GM19099 (cell line): ENCODE measurements around the gene VSTM2L.

Source experiments
- POLR2A ChIP-seq: IDR thresholded peaks from 3 replicates; pipeline ENCODE4 v1.6.1; 2011; ENCODE audit warnings: low read depth; ENCODE audit not compliant: insufficient read length; ENCODE audit errors: extremely low read depth

VSTM2L gene

DNA sequence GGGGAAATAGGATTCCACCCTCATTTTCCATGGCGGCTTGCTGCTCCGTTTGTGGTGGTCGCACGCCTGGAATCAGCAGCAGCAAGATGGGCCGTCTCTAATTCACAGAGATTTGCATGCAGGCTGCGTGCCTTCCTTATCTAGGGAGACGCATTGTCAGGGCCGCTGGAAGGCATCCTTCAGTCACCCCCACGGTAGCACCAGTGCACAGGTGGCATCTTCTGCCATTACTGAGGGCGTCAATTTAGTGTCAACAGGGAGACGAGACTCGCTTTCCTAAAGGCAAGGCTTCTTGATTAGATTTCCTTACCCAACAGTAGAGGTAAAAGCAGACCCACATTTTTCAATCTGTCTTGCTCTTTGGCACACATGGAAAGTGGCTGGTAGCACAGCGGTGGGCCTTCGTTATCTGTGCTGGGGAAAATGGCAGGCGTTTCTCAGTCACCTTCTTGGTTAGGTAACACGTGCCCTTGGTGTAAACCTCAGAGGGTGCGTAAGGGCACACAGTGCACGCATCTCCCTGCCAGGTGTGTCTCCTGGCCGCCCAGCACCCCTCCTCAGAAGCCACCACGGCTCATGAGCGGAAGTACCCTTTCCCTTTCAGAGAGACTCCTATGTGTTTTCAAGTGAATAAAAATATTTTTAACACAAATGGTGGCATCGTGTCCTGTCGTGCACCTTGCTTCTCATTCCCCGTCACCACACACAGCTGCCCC, 27.3 kb upstream of the VSTM2L start:
- no peak for TF ChIP-seq POLR2A

DNA sequence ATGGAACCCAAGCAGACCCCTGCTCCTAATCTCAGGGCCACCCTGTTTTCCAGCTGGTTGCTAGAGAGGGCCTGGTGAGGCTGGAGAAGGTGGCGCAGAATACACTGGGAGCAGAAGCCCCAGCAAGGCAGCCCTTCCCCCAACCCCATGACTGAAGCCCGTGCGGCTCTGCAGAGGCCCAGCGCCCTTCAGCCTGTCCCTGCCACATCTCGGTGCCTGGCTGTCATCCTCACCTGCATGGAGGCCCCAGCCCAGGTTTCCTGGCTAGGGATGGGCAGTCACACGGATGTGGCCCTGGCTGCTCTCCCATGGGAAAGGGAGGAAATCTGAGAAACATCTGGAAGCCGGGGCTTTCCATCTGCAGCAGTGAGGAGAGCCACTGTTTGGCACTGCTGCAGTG, 26.1 kb upstream of the VSTM2L start:
- no peak for TF ChIP-seq POLR2A

DNA sequence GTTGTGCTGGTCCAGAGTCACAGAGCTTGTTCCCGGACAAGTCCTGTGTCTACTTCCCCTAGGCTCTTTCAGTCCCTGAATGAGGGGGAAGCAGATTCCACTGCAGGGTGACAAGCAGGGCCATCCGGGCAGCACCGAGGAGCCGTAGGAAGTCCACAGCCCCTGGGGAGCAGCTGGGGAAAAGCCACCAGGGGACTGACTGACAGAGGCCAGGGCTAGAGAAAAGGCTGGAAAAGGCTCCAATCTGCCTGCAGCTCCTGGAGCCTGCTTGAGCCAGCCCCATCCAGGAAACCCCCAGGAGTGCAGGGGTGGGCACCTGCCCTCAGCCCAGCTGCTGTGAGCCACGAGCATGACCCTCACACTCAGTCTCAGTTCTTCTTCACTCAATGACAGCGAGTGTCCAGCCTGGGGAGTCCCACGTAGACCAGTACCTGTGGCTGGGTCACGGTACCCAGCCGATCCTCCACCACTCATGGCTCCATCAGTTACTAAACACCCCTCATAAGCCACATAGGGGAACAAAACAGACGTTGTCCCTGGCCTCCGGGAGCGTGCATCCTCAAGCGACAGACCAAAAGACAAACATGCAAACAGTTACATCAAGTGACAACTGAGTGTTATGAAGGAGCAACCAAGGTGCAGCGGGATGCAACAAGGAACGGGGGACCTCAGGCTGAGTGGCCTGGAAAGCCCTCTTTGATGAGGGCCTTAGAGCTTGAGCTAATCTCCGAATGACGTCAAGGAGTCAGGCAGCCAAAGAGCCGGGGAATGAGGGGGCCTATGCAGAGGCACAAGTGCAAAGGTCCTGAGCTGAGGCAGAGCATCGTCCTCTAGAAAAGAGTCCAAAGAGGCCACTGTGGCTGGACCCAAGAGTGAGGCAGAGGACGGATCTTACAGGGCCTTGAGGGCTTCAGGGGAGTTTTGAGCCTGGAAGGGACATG, 24.8 kb upstream of the VSTM2L start:
- no peak for TF ChIP-seq POLR2A

DNA sequence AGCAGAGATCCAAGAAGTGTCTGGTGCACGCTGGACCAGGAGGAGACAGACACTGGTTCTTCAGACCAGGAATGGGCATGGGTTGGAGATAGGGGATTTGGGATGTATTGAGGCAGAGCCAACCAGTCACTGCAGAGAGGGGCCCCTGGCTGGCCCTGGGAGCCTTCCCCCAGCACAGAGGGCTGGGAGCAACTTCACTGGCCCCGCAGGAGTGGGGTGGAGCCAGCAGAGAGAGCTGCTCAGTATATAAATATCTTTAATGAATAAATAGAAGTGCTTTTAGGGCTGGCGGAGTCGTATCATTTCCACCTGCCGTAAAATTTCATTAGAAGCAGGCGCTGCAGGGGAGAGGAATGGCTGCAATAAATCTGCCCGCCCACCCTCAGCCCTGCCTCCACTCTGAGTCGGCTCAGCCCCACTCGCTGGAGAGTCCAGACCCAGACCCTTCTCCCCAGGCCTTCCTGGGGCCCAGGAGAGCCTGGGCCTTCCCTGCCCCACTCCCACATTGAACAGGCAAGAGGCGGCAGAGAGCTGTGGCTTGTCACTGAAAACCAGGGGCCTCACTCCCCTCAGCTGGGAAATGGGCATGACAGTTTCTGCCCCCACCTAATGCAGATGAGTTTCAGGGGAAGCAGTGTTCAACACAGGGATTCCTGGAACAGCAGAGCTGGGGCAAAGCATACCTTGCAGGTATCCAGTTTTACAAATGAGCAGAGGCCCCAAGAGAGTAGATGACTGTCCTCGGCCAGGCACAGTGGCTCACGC, 23.9 kb upstream of the VSTM2L start:
- TF ChIP-seq POLR2A = no peak

DNA sequence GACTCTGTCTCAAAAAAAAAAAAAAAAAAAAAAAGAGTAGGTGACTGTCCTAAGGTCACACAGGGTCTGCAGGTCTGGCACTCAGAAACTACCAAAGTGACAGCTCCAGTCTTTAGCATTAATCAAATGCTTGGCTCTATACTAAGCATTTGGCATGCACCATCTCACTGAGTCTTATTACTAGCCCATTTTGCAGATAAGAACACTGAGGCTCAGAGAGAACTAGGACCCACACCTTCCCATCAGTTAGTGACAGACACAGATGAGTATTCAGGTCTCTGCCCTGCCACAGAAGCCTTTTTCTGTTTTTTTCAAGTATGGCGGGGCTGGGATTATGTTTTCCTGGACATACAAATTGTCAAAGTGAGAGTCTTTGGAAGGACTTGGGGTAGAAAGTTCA, 23.1 kb upstream of the VSTM2L start:
- TF ChIP-seq POLR2A = no peak

DNA sequence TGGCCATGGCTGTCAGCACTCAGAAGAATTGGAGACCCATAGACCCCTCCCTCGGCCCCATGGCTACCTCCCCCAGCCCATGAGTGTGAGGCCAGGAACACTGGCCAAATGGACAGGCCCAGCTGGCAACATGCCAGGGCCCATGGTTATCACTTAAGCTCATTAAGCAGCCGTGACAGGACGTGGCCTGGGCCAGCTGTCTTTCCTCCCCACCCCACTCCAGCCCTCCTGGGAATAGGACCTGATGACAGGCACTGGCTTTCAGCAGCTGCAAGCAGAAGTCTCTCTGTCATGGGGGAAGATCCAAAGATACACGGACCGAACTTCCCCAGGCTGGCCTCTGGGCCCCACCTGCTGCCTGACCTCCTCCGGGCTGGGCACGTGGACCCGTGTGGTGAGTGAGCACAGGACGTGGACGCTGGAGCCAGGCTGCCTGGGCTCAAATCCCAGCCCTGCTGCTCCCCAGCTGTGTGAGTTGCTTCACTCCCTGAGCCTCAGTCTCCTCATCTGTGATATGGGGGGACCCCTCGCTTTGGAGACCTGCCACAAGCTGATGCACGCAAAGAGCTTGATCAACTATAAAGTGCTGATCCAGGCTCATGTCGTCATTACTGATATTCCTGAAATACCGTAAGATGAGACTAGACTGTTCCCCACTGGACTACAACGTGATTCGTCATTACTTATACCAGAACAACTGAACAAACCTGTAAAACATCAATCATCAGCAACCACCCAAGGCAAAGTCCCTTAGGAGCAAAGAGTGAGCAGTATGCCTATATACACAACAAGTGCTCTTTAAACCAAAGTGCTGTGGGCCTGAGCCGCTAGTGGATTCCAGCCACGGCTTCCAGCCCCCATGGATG, 22.0 kb upstream of the VSTM2L start:
- TF ChIP-seq POLR2A = no peak

DNA sequence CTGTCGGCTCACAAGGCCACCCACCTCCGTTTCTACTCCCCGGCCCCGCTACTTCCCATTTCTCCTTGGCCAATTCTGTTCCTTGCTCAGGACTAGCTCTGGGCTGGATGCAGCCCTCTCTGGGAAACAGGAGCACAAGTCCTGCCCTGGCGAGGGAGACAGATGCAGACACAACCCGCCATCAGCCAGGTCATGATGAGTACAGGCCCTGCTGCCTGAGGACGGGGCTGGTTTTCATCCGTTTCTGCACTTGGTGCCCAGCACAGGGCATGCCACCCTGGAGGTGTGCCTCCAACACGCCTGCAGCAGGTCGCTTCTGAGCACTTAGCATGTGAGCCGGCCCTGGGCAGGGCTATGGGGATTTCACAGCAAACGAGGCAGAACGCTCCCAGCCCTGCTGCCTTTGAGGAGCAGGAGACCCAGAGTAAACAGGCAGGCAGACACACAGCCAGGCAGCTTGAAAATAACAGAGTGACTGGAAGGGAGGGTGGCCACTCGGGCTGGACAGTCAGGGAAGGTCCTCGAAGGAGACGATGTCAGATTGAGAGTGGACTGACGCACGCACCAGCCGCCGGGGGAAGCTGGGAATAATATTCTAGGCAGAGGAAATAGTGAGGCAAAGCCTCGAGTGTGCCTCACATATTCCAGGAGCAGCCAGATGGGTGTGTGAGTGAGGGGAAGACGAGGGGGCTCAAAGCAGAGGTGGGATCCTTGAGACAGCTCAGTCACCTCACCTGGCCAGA, 21.2 kb upstream of the VSTM2L start:
- TF ChIP-seq POLR2A = no peak

DNA sequence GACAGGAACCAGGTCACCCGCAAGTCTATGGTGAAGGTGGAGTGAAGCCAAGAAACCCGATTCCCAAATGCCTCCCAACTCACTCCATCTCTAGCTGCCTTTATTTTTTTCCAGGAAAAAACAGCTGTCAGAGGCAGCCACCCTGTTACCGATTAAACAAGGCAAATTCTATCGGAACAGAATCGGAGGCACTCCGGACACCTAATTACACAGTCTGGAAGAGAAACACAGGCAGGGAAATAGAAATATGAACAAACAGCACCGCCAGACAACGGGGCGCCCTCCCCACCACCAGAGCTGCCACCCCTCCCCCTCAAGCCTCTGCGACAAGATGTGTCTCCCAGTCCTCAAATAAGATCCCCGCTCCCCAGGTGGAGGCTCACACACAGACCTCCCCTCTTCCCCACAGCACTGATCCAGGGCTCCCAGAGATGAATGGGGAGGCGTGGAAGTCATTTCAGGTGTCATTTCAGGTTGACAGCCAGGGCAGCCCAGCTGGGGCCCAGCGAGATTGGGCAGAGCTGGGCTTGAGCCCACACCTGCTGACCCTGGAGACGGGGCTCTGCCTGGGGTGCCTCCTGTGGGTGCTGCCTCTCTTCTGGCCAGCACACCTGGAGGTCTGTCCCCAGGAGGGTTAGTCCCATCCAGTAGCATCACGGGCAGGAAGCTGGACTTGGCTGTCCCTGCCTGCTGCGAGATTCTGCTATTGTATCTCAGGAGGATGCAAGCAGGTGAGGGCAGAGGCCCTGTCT, 19.8 kb upstream of the VSTM2L start:
- no peak for TF ChIP-seq POLR2A

DNA sequence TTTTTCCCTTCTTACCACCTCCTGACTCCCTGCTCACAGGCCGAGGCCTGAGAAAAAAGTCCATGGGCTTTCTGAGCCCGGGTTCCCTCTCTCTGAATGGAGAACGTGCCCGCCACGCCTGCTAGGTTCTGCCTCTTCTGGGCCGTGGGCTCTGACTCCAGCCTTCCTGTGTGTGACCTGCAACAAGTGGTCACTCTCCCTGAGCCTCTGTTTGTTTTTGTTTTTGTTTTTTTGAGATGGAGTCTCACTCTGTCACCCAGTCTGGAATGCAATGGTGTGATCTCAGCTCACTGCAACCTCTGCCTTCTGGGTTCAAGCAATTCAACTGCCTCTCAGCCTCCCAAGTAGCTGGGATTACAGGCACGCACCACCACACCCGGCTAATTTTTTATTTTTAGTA, 17.9 kb upstream of the VSTM2L start:
- TF ChIP-seq POLR2A = no peak

DNA sequence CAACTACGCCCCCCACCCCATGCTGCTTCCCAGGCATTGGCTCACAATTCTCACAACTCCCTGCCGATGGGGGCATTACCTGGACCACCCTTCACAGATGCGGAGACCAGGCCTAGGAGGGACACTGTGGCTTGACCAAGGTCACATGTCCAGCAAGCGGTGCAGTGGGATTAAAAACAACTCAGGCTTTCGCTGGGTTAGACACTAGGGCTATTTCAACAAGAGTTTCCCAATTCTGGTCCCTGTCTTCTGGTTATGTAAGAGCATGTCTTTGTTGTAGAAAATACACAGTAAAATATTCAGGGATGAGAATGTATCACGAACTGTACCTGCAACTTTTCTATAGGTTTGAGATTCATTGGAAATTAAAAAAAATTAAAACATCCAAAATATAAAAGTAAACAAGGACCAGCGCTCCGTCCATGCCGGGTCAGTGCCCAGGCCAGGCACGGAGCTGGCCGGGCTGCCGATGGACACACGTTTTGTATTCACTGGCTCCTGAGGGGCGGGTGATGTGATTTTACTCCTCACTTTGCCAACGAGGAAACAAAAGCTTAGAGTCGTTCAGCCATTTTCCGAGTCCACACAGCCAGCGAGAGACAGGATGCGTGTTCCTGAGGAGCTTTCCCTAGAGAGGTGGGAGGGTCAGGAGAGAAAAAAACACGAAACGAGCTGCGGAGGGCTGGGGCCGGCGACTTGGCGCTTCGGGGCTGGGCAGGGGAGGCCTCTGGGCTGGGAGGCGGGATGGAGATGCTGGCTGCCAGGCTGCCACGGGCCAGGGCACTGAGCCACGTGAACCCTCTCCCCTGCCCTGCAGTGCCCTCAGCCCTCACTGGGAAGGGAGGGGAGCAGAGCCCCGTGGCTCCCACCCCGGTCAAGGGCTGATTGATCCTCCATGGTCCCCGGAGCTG, 17.1 kb upstream of the VSTM2L start:
- TF ChIP-seq POLR2A = no peak

DNA sequence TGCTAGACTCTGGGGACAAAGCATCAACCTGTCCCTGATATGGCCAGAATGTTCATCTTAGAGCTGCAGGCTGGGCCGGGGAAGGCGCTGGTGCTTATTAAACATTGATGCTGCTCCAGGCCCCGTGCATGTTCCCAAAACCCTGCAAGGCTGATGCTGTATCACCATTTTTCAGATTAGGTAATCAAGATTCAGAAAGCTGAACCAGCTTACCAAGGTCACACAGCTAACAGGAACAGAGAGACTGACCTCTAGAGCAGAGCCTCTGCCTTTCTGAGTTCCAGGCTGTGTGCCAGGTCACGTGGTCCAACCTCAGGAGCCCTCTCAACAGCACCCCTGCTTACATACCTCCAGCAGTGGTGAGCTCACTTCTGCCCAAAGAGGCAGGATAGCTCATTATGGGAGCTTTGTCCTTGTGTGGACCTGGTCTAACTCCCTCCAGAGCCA, 16.1 kb upstream of the VSTM2L start:
- TF ChIP-seq POLR2A = no peak

DNA sequence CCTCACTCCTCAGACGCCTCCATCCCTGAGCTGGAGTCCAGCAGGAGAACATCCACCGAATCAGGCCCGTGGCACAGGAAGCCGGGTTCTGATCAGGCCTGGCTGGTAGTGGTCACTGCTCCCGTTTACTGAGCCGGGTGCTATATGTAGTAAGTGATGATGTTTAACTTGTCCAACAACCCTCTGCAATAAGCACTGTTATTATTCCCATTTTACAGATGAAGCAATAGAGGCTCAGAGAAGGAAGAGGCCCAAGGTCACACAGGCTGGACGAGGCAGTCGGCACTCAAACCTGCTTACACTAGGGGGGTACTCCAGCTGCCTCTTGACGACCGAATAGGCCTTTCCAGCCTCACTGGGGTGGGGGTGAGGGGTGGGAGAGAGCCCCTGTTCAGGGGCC, 14.3 kb upstream of the VSTM2L start:
- no peak for TF ChIP-seq POLR2A

DNA sequence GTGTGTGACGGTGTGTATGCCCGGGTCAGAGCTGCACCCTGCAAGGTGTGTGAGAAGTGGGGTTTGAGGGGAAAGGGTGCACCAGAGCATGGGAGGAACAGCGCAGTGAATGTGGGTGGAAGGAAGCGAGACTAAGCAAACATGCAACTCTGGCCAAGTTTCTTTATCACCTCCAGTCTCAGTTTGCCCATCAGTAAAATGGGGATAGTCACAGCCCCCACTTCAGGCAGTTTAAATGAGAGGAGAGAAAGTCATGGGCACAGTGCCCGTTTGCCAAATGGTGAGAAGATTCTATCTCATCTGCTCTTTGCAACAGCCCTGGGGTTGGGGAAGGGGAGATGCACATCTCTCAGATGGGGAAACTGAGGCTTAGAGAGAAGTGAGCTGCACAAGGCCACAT, 12.8 kb upstream of the VSTM2L start:
- TF ChIP-seq POLR2A = no peak

DNA sequence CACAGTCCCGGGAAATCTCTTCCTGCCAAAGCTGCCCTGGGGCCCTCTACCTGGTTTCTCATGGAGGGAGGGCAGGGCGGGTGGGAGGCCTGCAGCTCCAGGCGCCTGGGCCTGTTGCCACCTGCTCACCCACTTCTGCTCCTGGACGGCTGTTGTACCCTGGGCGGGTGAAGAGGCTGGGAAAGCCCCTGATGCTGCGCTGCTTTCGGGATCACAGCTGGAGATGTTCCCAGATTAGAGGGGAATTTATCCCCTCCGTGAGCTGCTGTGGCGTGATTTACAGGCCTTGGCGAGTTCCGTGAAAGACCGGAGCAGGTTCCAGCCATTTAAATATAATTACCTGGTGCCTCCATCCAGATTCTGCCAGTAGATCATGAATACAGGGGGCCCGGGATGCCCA, 12.3 kb upstream of the VSTM2L start:
- no peak for TF ChIP-seq POLR2A
